GM19023 (cell line): ENCODE results near the gene HDAC4.

Experiments used
- ATAC-seq: cut with Tn5 transposase; IDR thresholded peaks from one replicate; pipeline ENCODE4 v1.9.1; 2021; ENCODE audit warnings: mild to moderate bottlenecking, moderate library complexity; ENCODE audit not compliant: unreplicated experiment

Gene HDAC4

GRCh38 chr2:239329972-239330572 lies 70.7 kb downstream of the HDAC4 start:
- ATAC-seq = no peak

GRCh38 chr2:239329284-239329971 lies 71.4 kb downstream of the HDAC4 start:
- ATAC-seq = no peak

- no peak for ATAC-seq
Observed at GRCh38 chr2:239328351-239329191, 72.2 kb downstream of the HDAC4 start.

GRCh38 chr2:239327536-239328350 lies 73.1 kb downstream of the HDAC4 start:
- ATAC-seq = no peak

DNA sequence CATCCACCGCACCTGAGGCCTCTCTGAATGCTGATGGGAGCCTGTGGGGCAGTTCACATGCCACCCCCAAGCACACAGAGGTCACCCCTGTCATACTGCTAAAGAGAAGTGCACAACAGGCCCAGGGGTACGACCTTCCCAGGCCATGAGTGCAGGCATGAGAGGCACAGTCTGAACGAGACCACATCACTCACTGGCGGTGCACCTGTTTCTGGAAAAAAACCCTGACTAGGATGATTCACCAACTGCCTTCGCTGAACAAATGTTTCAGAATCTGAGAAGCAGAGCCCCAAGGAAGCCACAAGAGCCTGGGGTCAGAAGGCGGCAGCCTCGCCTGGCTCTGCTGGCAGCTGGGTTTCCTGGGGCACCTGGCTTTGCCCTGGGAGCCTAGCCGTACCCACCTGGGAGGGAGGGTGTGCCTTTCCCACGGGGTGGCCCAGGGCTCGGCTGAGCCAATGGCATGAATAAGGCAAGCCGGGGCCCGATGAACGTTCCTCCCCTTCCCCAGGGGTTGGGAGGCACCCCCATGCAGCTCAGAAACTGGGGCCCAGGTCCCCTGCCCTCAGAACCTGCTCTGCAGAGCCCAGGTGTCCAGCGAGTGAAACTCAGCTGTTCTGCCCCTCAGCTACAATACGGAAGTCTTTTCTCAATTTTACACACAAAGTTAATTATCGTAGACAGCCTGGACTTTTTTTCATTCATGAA lies 73.8 kb downstream of the HDAC4 start:
- peak; percentile 77 for ATAC-seq

- ATAC-seq = no peak
Observed at GRCh38 chr2:239324456-239324855, 76.4 kb downstream of the HDAC4 start.

GRCh38 chr2:239323447-239323846 lies 77.4 kb downstream of the HDAC4 start:
- ATAC-seq = no peak

- ATAC-seq = no peak
Observed at GRCh38 chr2:239322416-239323086, 78.3 kb downstream of the HDAC4 start.

DNA sequence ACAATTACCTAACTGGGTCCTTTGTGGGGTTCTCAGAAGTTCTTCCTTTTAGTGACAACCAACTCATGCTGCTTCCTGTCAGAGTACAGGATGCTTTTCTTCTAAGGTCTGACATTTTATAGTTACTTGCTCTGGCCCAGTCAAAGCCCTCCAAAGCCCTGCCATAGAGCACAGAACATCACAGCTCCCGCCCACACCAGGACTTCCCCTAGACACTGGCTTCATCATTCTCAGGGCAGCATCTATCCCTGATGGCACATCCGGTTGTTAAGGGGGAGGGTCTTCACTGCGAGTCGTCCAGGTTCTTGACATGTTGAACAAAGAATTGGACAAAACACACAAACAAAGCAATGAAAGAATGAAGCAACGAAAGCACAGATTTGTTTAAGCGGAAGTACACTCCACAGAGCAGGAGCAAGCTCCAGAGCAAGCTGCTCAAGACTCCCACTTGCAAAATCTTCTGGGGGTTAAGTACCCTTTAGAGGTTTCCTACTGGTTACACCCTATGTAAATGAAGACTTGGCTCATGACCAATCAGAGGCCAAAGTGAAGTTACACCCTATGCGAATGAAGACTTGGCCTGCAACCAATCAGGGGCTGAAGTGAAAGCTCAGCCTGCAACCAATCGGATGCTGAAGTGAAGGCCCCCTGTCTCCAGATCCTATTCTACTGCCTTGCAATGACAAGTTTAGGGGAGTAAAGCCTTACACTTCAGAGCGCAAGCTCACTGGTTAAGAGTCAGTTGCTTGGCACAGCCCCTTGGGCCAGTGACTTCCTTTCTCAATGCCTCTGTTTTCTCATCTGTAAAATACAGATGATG lies 79.0 kb downstream of the HDAC4 start:
- ATAC-seq = no peak

- ATAC-seq = no peak
Observed at GRCh38 chr2:239318790-239319661, 81.8 kb downstream of the HDAC4 start.

DNA sequence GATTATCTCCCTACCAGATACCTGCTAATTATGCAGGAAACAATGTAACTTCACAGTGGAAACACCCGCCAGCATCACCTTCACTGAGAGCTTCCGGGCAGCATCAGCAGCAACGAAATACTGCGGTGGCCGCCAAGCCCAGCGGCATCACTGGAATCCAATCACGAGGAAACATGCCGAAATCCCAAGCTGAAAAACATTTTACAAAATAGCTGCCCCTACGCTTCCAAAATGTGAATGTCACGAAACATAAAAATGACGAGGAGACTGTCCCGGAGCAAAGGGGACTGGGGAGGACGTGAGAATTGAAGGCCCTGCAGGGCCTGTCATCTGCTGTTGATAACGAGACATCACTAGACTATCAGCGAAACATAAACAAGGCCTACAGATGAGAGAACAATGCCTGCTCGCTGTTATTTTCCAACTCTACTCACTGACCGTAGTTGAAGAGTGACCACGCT lies 82.6 kb downstream of the HDAC4 start:
- ATAC-seq = no peak

DNA sequence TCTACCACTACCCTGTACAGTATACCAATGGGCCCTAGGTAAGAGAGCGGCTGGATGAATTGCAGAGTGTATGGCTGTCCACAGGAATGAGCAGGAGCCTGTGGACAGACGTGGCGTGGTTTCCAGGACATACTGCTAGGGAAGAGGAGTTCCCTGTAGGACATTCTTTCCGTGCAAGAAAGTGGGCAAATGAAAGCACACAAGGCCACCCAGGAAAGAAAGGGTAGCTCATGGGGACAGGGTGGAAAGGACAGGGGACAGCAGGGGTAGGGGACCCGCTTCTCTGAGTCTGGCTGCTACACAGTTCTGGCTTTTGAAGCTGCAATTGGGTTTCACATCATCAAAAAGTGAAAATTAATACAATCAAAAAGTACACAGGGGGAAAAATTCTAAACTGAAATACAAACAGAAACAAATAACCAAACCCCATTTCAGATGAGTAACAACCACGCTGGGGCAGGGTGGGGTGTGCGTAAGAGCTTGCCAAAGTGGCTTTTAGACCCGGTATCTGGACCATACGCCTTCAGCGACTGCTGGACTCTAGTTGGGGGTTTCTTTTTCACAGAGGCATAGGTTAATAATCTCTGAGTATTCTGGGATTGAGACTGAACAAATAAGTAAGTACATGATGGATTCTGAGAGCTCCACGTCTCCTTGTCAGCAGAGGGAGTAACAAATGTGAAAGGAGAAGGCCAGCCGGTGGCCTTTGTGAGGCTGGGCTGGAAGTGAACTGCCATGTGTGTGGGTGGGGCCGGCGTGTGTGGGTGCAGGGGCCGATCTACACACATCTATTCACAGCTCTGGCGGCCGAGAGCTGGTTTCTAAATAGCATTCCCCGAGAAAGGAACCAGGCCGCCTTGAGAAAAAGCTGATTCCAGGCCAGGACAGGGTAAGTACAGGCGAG lies 84.0 kb downstream of the HDAC4 start:
- ATAC-seq = no peak

DNA sequence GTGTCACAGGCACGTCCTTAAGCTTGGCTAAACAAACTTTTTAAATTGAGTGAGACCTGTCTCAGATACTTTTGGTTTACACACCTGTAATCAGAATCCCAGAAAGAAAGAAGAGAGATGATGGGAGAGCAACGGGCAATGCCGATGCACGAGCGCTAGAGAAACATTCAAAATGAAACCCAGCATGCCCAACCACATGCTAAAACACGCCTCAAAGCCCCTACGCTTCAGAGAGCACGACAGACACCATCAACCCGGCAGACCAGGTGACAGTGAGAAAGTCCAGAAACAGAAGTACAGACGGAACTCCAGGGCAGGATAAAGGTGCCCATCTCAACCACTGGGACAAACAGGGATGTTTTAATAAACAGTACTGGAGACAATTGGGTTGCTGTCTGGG lies 85.5 kb downstream of the HDAC4 start:
- no peak for ATAC-seq

DNA sequence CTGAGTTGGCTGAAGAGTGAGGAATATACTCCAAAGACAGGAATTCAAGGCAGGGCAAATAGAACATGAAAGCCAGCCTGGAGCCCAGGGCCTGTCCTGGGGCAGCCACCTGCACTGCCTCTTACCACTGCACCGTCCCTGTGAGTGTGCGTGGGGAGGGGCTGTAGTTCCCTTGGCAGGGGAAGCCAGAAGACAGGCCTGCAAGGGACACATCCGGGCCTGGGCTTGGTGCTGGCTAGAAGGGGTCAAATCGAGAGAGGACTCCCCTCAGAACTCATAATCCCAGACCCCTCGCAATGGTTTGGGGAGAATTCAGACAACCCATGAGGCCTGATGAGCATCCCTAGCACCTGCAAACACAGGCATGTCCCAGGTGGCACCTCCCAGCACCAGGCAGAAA lies 87.0 kb downstream of the HDAC4 start:
- no peak for ATAC-seq

DNA sequence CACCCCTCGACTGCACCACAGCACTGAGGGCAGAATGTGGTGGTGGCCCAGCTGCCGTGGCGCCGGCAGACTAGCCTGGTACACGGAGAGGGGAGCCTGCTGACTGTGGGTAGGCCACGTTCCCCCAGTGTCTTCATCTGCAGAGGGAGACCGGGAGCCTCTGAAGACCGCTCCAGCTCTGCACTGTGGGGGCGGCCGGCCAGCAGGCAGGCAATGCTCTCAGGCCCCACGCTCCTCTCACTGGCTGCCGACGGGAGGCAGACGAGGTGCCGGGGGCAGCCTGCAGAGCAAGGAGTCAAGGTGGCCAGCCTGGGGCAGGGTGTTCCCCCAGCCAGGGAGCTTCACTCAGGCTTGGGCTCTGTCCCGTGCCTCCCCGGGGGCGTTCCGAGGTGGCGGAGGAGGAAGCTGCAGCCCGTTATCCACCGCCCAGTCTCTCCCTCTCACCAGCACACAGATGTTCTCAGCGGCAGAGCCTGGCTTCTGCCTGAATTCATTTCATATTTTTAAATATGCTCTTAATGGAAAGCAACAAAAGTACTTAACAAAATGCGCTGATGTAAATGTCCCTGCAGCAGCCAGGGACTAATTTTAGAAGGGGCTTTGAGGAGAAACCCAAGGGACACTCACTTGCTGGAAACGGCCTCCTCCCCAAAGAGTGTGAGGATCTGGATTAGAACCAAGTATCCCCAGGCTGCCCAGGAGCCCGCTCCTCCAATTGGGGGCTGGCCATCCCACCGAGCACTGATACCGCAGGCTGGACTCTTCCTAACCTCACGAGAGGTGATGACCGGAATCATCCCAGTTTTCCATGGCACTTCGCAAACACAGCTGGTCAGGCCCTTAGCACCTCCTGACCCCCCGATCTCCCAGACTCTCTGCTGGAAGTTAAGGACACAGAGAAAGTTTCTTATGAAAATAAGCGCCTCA lies 87.8 kb downstream of the HDAC4 start:
- ATAC-seq = no peak

DNA sequence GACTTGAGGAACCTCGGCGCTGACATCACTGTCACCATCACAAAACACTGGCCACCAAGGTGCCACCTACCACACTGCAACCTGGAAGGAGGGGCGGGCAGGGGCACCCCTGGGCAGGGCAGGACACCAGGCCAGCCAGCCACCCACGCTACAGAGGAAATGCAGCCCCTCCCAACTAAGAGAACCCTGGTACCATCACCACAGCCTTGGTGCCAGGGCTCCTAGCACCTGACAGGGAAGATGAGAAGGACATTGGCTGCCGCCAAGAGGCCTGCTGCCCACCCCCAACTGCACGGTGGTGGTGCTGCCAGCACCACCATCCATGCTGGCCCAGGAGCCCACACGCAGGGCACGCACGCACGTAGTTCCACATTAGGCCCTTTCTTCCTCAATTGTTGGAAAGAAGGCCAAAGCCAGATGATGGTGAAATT lies 88.7 kb downstream of the HDAC4 start:
- no peak for ATAC-seq
